SK-N-SH (cell line): ENCODE data around the gene SLC9C1.

ENCODE experiments used
- CHD2 ChIP-seq: fragments of 150-350 bp; IDR thresholded peaks from 2 replicates; pipeline ENCODE4 v1.6.1; 2018; ENCODE audit warnings: low read length; ENCODE audit not compliant: partially characterized antibody
- EP300 ChIP-seq, 2 experiments: IDR thresholded peaks; 2 replicates each; pipeline versions ENCODE4 v1.4.0 to v1.6.1; 2012; ENCODE audit warnings: borderline replicate concordance in 1 of 2, low read depth in 1 of 2, low read length in 1 of 2
- GATA2 ChIP-seq: sonication (generic); formaldehyde crosslinking; IDR thresholded peaks from 2 replicates; pipeline ENCODE4 v1.5.0; 2020; ENCODE audit warnings: mild to moderate bottlenecking, missing genetic modification reagents
- POLR2AphosphoS5 ChIP-seq: IDR thresholded peaks from 2 replicates; pipeline ENCODE4 v1.6.1; 2012; ENCODE audit warnings: low read depth, low read length
- RFX5 ChIP-seq: IDR thresholded peaks from 2 replicates; pipeline ENCODE4 v1.6.1; 2012; ENCODE audit warnings: mild to moderate bottlenecking, improper control_type of control experiment, low read length
- SIN3A ChIP-seq: IDR thresholded peaks from 2 replicates; pipeline ENCODE4 v1.6.1; 2012; ENCODE audit warnings: low read depth, mild to moderate bottlenecking, low read length, moderate library complexity, borderline replicate concordance
- TCF12 ChIP-seq: IDR thresholded peaks from 2 replicates; pipeline ENCODE4 v1.4.0; 2012
- TEAD4 ChIP-seq: IDR thresholded peaks from 2 replicates; pipeline ENCODE4 v1.4.0; 2012; ENCODE audit warnings: mild to moderate bottlenecking, borderline replicate concordance; ENCODE audit not compliant: insufficient read depth
- TF ChIP-seq, protein P1 (sequence below): fragments of 200-600 bp; sonication (generic); IDR thresholded peaks from 2 replicates; pipeline ENCODE4 v1.6.1; 2017; ENCODE audit warnings: antibody characterized with exemption, mild to moderate bottlenecking, moderate library complexity
- TF ChIP-seq, protein P2 (sequence below): IDR thresholded peaks from 2 replicates; pipeline ENCODE4 v1.4.0; 2012; ENCODE audit warnings: low read depth

- TF ChIP-seq, protein P1, sequence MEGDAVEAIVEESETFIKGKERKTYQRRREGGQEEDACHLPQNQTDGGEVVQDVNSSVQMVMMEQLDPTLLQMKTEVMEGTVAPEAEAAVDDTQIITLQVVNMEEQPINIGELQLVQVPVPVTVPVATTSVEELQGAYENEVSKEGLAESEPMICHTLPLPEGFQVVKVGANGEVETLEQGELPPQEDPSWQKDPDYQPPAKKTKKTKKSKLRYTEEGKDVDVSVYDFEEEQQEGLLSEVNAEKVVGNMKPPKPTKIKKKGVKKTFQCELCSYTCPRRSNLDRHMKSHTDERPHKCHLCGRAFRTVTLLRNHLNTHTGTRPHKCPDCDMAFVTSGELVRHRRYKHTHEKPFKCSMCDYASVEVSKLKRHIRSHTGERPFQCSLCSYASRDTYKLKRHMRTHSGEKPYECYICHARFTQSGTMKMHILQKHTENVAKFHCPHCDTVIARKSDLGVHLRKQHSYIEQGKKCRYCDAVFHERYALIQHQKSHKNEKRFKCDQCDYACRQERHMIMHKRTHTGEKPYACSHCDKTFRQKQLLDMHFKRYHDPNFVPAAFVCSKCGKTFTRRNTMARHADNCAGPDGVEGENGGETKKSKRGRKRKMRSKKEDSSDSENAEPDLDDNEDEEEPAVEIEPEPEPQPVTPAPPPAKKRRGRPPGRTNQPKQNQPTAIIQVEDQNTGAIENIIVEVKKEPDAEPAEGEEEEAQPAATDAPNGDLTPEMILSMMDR = no peak
- TF ChIP-seq GATA2 (no peak), POLR2AphosphoS5 (no peak), SIN3A (no peak), TEAD4 (no peak), EP300 (IDR thresholded peaks at IDR 0.05; ENCODE audit: borderline replicate concordance in 1 of 2, low read depth in 1 of 2, low read length in 1 of 2) (no peak), RFX5 (no peak), TCF12 (no peak), CHD2 (no peak)
- TF ChIP-seq, protein P2, sequence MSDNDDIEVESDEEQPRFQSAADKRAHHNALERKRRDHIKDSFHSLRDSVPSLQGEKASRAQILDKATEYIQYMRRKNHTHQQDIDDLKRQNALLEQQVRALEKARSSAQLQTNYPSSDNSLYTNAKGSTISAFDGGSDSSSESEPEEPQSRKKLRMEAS = no peak
Observed at GRCh38 chr3:112297714-112298113, 3.7 kb upstream of the SLC9C1 start.
